ENCODE data around the gene MDN1. TPM values are rescaled to one million over a fixed set of nuclear protein-coding genes. Genes with fewer than 3 reads are reported as not detected.

Gene MDN1
- total and polyA plus RNA-seq, 7 donors: 3.0 to 29.9 (median 16.5) TPM

GRCh38 chr6:89670935-89671565 lies 148.5 kb downstream of the MDN1 start:
- Histone ChIP-seq H3K4me1 (peaks cover 0 to under 1% (median 0%) of the 10 kb centered on the region in 4 donors), H3K4me3 (no peak overlapping the region), H3K27ac (no peak overlapping the region), H3K27me3 (no peaks in the 10 kb centered on the region), H3K9me3 (no peaks in the 10 kb centered on the region), H3K36me3 (peaks cover 28 to 79% (median 39%) of the 10 kb centered on the region in 4 donors)
- 97% methylated on average over 7 of the region's 7 CpGs for WGBS, 2 donors
- no peak for TF ChIP-seq POLR2AphosphoS5 (IDR thresholded peaks at IDR 0.05)
- TF ChIP-seq EP300 (IDR thresholded peaks at IDR 0.05): no peak
- no peak for TF ChIP-seq POLR2A (IDR thresholded peaks at IDR 0.05)
- TF ChIP-seq CTCF (IDR thresholded peaks at IDR 0.05): no peak
- DNase-seq: no peak
- intact Hi-C loops (cut with DNase I): no loop called here

GRCh38 chr6:89669002-89669401 lies 150.6 kb downstream of the MDN1 start:
- no peak for DNase-seq
- H3K36me3 ChIP-seq: peaks cover 13 to 80% (median 28%) of the 10 kb centered on the region in 4 donors
- 77 to 79% methylated on average over 6 of the region's 6 CpGs for WGBS, 2 donors

GRCh38 chr6:89667872-89668556 lies 151.6 kb downstream of the MDN1 start:
- Histone ChIP-seq H3K27me3 (no peaks in the 10 kb centered on the region), H3K27ac (no peak overlapping the region), H3K4me1 (no peaks in the 10 kb centered on the region), H3K9me3 (no peaks in the 10 kb centered on the region), H3K4me3 (no peak overlapping the region), H3K36me3 (peaks cover 9 to 80% (median 23%) of the 10 kb centered on the region in 4 donors)
- no peak for TF ChIP-seq POLR2A (IDR thresholded peaks at IDR 0.05)
- TF ChIP-seq EP300 (IDR thresholded peaks at IDR 0.05): no peak
- no peak for TF ChIP-seq POLR2AphosphoS5 (IDR thresholded peaks at IDR 0.05)
- TF ChIP-seq CTCF (IDR thresholded peaks at IDR 0.05): no peak
- DNase-seq: no peak
- WGBS, 2 donors: 93 to 96% methylated on average over 5 of the region's 5 CpGs
- intact Hi-C loops (cut with DNase I): no loop called here

More at GRCh38 chr6:89669002-89669401, 150.6 kb downstream of the MDN1 start:
- intact Hi-C loops (cut with DNase I): no loop called here
- H3K4me1 ChIP-seq: no peaks in the 10 kb centered on the region
- no peaks in the 10 kb centered on the region for H3K27me3 ChIP-seq
- no peak overlapping the region for H3K4me3 ChIP-seq
- TF ChIP-seq POLR2A (IDR thresholded peaks at IDR 0.05) (no peak), EP300 (IDR thresholded peaks at IDR 0.05) (no peak), CTCF (IDR thresholded peaks at IDR 0.05) (no peak), POLR2AphosphoS5 (IDR thresholded peaks at IDR 0.05) (no peak)
- no peaks in the 10 kb centered on the region for H3K9me3 ChIP-seq
- no peak overlapping the region for H3K27ac ChIP-seq

- Histone ChIP-seq H3K27ac (no peak overlapping the region), H3K9me3 (no peaks in the 10 kb centered on the region), H3K36me3 (peaks cover 17 to 98% (median 36%) of the 10 kb centered on the region in 4 donors), H3K27me3 (no peaks in the 10 kb centered on the region), H3K4me3 (no peak overlapping the region), H3K4me1 (no peaks in the 10 kb centered on the region)
- intact Hi-C loops (cut with DNase I): no loop called here
- 26 to 74% methylated on average over 4 of the region's 4 CpGs for whole genome bisulfite sequencing, 2 donors
- TF ChIP-seq POLR2A (IDR thresholded peaks at IDR 0.05): no peak
- no peak for TF ChIP-seq EP300 (IDR thresholded peaks at IDR 0.05)
- no peak for TF ChIP-seq POLR2AphosphoS5 (IDR thresholded peaks at IDR 0.05)
- TF ChIP-seq CTCF (IDR thresholded peaks at IDR 0.05): no peak
- no peak for DNase-seq
Measured at GRCh38 chr6:89662659-89663223, 156.9 kb downstream of the MDN1 start.

Data from sigmoid colon (tissue), 7 donors.